RKO (cell line): ENCODE data around the gene PRIM2.
"Not testable (repeated sequence)": the region's sequence is repeated elsewhere in the genome, so short reads cannot be mapped to it uniquely, and the experiment has no call there.

Experiments used
- DNase-seq: peaks from one replicate; pipeline ENCODE4 v3.0.0-alpha.2; 2016; ENCODE audit warnings: low spot score

PRIM2 gene

GRCh38 chr6:57505251-57505650 is 187.8 kb downstream of the PRIM2 start:
- DNase-seq: not testable (repeated sequence)

GRCh38 chr6:57510390-57510789 is 193.0 kb downstream of the PRIM2 start:
- DNase-seq: not testable (repeated sequence)

- not testable (repeated sequence) for DNase-seq
Observed at GRCh38 chr6:57515171-57515570, 197.7 kb downstream of the PRIM2 start.

- DNase-seq: not testable (repeated sequence)
Observed at GRCh38 chr6:57515845-57516244, 198.4 kb downstream of the PRIM2 start.

GRCh38 chr6:57516776-57517175 is 199.3 kb downstream of the PRIM2 start:
- not testable (repeated sequence) for DNase-seq

- DNase-seq: not testable (repeated sequence)
Observed at GRCh38 chr6:57519198-57519597, 201.8 kb downstream of the PRIM2 start.

GRCh38 chr6:57521085-57521484 is 203.7 kb downstream of the PRIM2 start:
- not testable (repeated sequence) for DNase-seq

- DNase-seq: not testable (repeated sequence)
Observed at GRCh38 chr6:57523221-57523620, 205.8 kb downstream of the PRIM2 start.

- not testable (repeated sequence) for DNase-seq
Observed at GRCh38 chr6:57529755-57530154, 212.3 kb downstream of the PRIM2 start.

GRCh38 chr6:57532660-57533059 is 215.2 kb downstream of the PRIM2 start:
- DNase-seq: not testable (repeated sequence)

GRCh38 chr6:57535121-57535520 is 217.7 kb downstream of the PRIM2 start:
- DNase-seq: not testable (repeated sequence)

- peak; percentile 52 for DNase-seq
Observed at GRCh38 chr6:57535994-57536393, 218.6 kb downstream of the PRIM2 start.

- DNase-seq: not testable (repeated sequence)
Observed at GRCh38 chr6:57537916-57538315, 220.5 kb downstream of the PRIM2 start.

GRCh38 chr6:57551961-57552360 is 234.5 kb downstream of the PRIM2 start:
- DNase-seq: not testable (repeated sequence)

- DNase-seq: not testable (repeated sequence)
Observed at GRCh38 chr6:57557855-57558254, 240.4 kb downstream of the PRIM2 start.

GRCh38 chr6:57559170-57559569 is 241.7 kb downstream of the PRIM2 start:
- DNase-seq: not testable (repeated sequence)

- not testable (repeated sequence) for DNase-seq
Observed at GRCh38 chr6:57562233-57562632, 244.8 kb downstream of the PRIM2 start.

GRCh38 chr6:57572119-57572518 is 254.7 kb downstream of the PRIM2 start:
- DNase-seq: not testable (repeated sequence)

GRCh38 chr6:57572844-57573243 is 255.4 kb downstream of the PRIM2 start:
- DNase-seq: not testable (repeated sequence)

- not testable (repeated sequence) for DNase-seq
Observed at GRCh38 chr6:57577023-57577422, 259.6 kb downstream of the PRIM2 start.

- not testable (repeated sequence) for DNase-seq
Observed at GRCh38 chr6:57579489-57579888, 262.1 kb downstream of the PRIM2 start.

- DNase-seq: not testable (repeated sequence)
Observed at GRCh38 chr6:57581586-57581985, 264.2 kb downstream of the PRIM2 start.

GRCh38 chr6:57601105-57601504 is 283.7 kb downstream of the PRIM2 start:
- DNase-seq: not testable (repeated sequence)

GRCh38 chr6:57605303-57605702 is 287.9 kb downstream of the PRIM2 start:
- not testable (repeated sequence) for DNase-seq
